Mesenteric fat pad (tissue), 1 donor: ENCODE results near the gene UNK. TPM values are rescaled to one million over a fixed set of nuclear protein-coding genes. Genes with fewer than 3 reads are reported as not detected.
"Not testable (repeated sequence)": the region's sequence is repeated elsewhere in the genome, so short reads cannot be mapped to it uniquely, and the experiment has no call there.

Source experiments
- DNase-seq: peaks from one replicate; pipeline ENCODE4 v3.0.0-alpha.2; 2020; ENCODE audit warnings: low spot score
- total RNA-seq: library from RNA; stranded (reverse); fragmentation: NEBNext Ultra II Directional; extraction: Animal tissue kit (Norgen Biotek cat#: 25700); gene quantifications from one replicate; pipeline ENCODE4 v1.2.1, GENCODE V29; 2021
- donor health status: DM: yes; HTN: yes; CAD: no.

UNK gene
- total RNA-seq, 1 donor from 2014 or later: 24.6 TPM

GRCh38 chr17:75753514-75754377 lies 30.9 kb upstream of the UNK start:
- DNase-seq: no peak

GRCh38 chr17:75754378-75755204 lies 30.0 kb upstream of the UNK start:
- no peak for DNase-seq

- no peak for DNase-seq
Observed at GRCh38 chr17:75755205-75755901, 29.3 kb upstream of the UNK start.

GRCh38 chr17:75755990-75756389 lies 28.6 kb upstream of the UNK start:
- no peak for DNase-seq

- no peak for DNase-seq
Observed at GRCh38 chr17:75756451-75757085, 28.0 kb upstream of the UNK start.

- no peak for DNase-seq
Observed at GRCh38 chr17:75757086-75757681, 27.4 kb upstream of the UNK start.

GRCh38 chr17:75758131-75758905 lies 26.3 kb upstream of the UNK start:
- no peak for DNase-seq

- no peak for DNase-seq
Observed at GRCh38 chr17:75759457-75759856, 25.1 kb upstream of the UNK start.

GRCh38 chr17:75759978-75760640 lies 24.5 kb upstream of the UNK start:
- not testable (repeated sequence) for DNase-seq

GRCh38 chr17:75762513-75763268 lies 21.9 kb upstream of the UNK start:
- DNase-seq: no peak

- DNase-seq: no peak
Observed at GRCh38 chr17:75763269-75763607, 21.4 kb upstream of the UNK start.

GRCh38 chr17:75763613-75764416 lies 20.8 kb upstream of the UNK start:
- DNase-seq: no peak

GRCh38 chr17:75764417-75764710 lies 20.2 kb upstream of the UNK start:
- no peak for DNase-seq

GRCh38 chr17:75764711-75765421 lies 19.7 kb upstream of the UNK start, which contains the start of gene GALK1:
Gene GALK1 (minus strand): TSS chr17:75765192. CDS start chr17:75765136, 56 bp downstream.
- no peak for DNase-seq

- no peak for DNase-seq
Observed at GRCh38 chr17:75765981-75766380, 18.6 kb upstream of the UNK start.

- peak; percentile 47 for DNase-seq
Observed at GRCh38 chr17:75767881-75768280, 16.7 kb upstream of the UNK start.

- no peak for DNase-seq
Observed at GRCh38 chr17:75769536-75769935, 15.1 kb upstream of the UNK start.
